Lower leg skin (tissue), 4 donors: Measurements from ENCODE around the gene ASPRV1. TPM values are rescaled to one million over a fixed set of nuclear protein-coding genes. Genes with fewer than 3 reads are reported as not detected.

ENCODE experiments used
- DNase-seq, 2 donors: peaks; one replicate each; pipeline ENCODE4 v3.0.0-alpha.2; 2019; ENCODE audit warnings: low spot score in 2 of 2
- H3K4me3 ChIP-seq: fragments of 200-600 bp; sonication (generic); 2 replicates; pipeline ENCODE4 v1.5.1; 2017; ENCODE audit warnings: mild to moderate bottlenecking, low read depth; ENCODE audit not compliant: poor library complexity, severe bottlenecking
- CTCF ChIP-seq, 3 donors: fragments of 450-650 bp; IDR thresholded peaks; one replicate each; pipeline ENCODE4 v1.5.1; 2016; ENCODE audit warnings: antibody characterized with exemption in 3 of 3, mild to moderate bottlenecking in 3 of 3, moderate library complexity in 2 of 3
- POLR2A ChIP-seq, 2 donors: fragments of 450-650 bp; IDR thresholded peaks; one replicate each; pipeline ENCODE4 v1.6.1; 2016 to 2017; ENCODE audit warnings: antibody characterized with exemption in 2 of 2, mild to moderate bottlenecking in 1 of 2, moderate library complexity in 1 of 2
- WGBS, 2 donors: methylation state at CpG; one replicate each; pipeline ENCODE4 v1.1.5; 2018; 5-methylcytosine and 5-hydroxymethylcytosine counted together
- intact Hi-C: fragments of 100-400 bp; cut with DNase I; formaldehyde crosslinking; loops from one replicate; pipeline ENCODE4 v1.15.0; 2023; ENCODE audit warnings: low total_unique reads
- total RNA-seq, 4 donors: library from RNA; depleted of rRNA; stranded (reverse); fragments of >200 nt; gene quantifications; one replicate each; pipeline ENCODE4 v1.1.0, GENCODE V29; 2016

ASPRV1 gene
- total RNA-seq, 4 donors from 2014 or later: 771 to 1,715 (median 955) TPM

- H3K4me3 ChIP-seq: no peak overlapping the region
- no peak for TF ChIP-seq CTCF (IDR thresholded peaks at IDR 0.05)
- no peak for TF ChIP-seq POLR2A (IDR thresholded peaks at IDR 0.05)
- 47 to 50% methylated on average over 6 of the region's 6 CpGs for WGBS, 2 donors
- DNase-seq: peak in 1 of 2 donors; percentile 65
- intact Hi-C loops: no loop called here
These were observed 3.0 kb downstream of the ASPRV1 start for GRCh38 chr2:69958480-69958879.

- H3K4me3 ChIP-seq: no peak overlapping the region
- 25 to 32% methylated on average over 8 of the region's 8 CpGs for WGBS, 2 donors
These were observed 3.5 kb downstream of the ASPRV1 start for GRCh38 chr2:69957965-69958364.

GRCh38 chr2:69956475-69956979 is 4.9 kb downstream of the ASPRV1 start:
- intact Hi-C loops: no loop called here
- DNase-seq: no peak
- H3K4me3 ChIP-seq: no peak overlapping the region
- no peak for TF ChIP-seq POLR2A (IDR thresholded peaks at IDR 0.05)
- no peak for TF ChIP-seq CTCF (IDR thresholded peaks at IDR 0.05)
- 91 to 94% methylated on average over 6 of the region's 6 CpGs for WGBS, 2 donors

More at GRCh38 chr2:69957965-69958364, 3.5 kb downstream of the ASPRV1 start:
- intact Hi-C loops: no loop called here
- DNase-seq: no peak
- no peak for TF ChIP-seq POLR2A (IDR thresholded peaks at IDR 0.05)
- TF ChIP-seq CTCF (IDR thresholded peaks at IDR 0.05): no peak

GRCh38 chr2:69955029-69955428 is 6.4 kb downstream of the ASPRV1 start:
- TF ChIP-seq POLR2A (IDR thresholded peaks at IDR 0.05) (no peak), CTCF (IDR thresholded peaks at IDR 0.05) (no peak)
- H3K4me3 ChIP-seq: no peak overlapping the region
- intact Hi-C loops: no loop called here
- DNase-seq: no peak
- 69 to 79% methylated on average over 11 of the region's 11 CpGs for WGBS, 2 donors

GRCh38 chr2:69954084-69954483 is 7.3 kb downstream of the ASPRV1 start:
- H3K4me3 ChIP-seq: no peak overlapping the region
- TF ChIP-seq POLR2A (IDR thresholded peaks at IDR 0.05): no peak
- TF ChIP-seq CTCF (IDR thresholded peaks at IDR 0.05): no peak
- DNase-seq: no peak
- intact Hi-C loops: no loop called here
- WGBS, 2 donors: 90 to 94% methylated on average over 1 of the region's 1 CpG
